ENCODE measurements around the gene FAF1.

GRCh38 chr1:50609508-50609907, 350.6 kb downstream of the FAF1 start:
- TF ChIP-seq, protein P1, sequence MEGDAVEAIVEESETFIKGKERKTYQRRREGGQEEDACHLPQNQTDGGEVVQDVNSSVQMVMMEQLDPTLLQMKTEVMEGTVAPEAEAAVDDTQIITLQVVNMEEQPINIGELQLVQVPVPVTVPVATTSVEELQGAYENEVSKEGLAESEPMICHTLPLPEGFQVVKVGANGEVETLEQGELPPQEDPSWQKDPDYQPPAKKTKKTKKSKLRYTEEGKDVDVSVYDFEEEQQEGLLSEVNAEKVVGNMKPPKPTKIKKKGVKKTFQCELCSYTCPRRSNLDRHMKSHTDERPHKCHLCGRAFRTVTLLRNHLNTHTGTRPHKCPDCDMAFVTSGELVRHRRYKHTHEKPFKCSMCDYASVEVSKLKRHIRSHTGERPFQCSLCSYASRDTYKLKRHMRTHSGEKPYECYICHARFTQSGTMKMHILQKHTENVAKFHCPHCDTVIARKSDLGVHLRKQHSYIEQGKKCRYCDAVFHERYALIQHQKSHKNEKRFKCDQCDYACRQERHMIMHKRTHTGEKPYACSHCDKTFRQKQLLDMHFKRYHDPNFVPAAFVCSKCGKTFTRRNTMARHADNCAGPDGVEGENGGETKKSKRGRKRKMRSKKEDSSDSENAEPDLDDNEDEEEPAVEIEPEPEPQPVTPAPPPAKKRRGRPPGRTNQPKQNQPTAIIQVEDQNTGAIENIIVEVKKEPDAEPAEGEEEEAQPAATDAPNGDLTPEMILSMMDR (IDR thresholded peaks at IDR 0.05; ENCODE audit: extremely low read depth in 1 of 2, insufficient read depth in 1 of 2, low read depth in 1 of 2, low read length in 2 of 2) = no peak
- TF ChIP-seq POLR2A (IDR thresholded peaks at IDR 0.05; ENCODE audit: low read depth, low read length) (no peak), EZH2 (IDR thresholded peaks at IDR 0.05; ENCODE audit: borderline replicate concordance, low read depth, low read length, severe bottlenecking) (no peak), JUN (IDR thresholded peaks at IDR 0.05; ENCODE audit: borderline replicate concordance, insufficient read depth, insufficient read length, low read depth) (no peak), POLR2AphosphoS5 (IDR thresholded peaks at IDR 0.05; ENCODE audit: insufficient read depth, low read depth, low read length) (no peak), MYC (IDR thresholded peaks at IDR 0.05; ENCODE audit: low read depth, low read length) (no peak)
- TF ChIP-seq, protein P2, sequence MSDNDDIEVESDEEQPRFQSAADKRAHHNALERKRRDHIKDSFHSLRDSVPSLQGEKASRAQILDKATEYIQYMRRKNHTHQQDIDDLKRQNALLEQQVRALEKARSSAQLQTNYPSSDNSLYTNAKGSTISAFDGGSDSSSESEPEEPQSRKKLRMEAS (IDR thresholded peaks at IDR 0.05; ENCODE audit: insufficient read depth, insufficient read length) = no peak
